NB4 (cell line): Measurements from ENCODE around the gene ACTR3C.

Experiments used
- MYC ChIP-seq: IDR thresholded peaks from 2 replicates; pipeline ENCODE4 v1.6.1; 2011; ENCODE audit warnings: low read depth, low read length
- TF ChIP-seq, protein P1 (sequence below): IDR thresholded peaks from one replicate; pipeline ENCODE4 v1.5.1; 2012; ENCODE audit warnings: low read depth, low read length
- TF ChIP-seq, protein P2 (sequence below): IDR thresholded peaks from 2 replicates; pipeline ENCODE4 v1.6.1; 2011; ENCODE audit warnings: low read depth, low read length

DNA sequence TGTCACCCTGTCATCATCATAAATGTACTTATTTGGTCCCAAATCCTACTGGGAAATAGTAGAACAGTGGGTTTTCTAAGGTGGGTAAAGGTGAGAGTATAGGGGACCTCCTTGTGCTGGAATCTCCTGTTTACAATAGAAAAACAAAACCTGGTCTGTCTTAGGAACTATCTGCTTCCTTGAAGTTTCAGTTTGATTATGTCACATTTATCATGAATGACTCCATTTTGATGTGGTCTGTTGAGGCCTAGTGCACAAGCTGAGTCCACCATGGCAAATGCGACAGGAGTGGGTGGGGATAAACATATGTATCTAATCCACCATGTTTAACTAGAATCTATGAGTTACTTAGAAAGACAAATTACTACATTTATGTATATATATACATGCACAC lies 32.3 kb upstream of the ACTR3C start:
- TF ChIP-seq, protein P1, sequence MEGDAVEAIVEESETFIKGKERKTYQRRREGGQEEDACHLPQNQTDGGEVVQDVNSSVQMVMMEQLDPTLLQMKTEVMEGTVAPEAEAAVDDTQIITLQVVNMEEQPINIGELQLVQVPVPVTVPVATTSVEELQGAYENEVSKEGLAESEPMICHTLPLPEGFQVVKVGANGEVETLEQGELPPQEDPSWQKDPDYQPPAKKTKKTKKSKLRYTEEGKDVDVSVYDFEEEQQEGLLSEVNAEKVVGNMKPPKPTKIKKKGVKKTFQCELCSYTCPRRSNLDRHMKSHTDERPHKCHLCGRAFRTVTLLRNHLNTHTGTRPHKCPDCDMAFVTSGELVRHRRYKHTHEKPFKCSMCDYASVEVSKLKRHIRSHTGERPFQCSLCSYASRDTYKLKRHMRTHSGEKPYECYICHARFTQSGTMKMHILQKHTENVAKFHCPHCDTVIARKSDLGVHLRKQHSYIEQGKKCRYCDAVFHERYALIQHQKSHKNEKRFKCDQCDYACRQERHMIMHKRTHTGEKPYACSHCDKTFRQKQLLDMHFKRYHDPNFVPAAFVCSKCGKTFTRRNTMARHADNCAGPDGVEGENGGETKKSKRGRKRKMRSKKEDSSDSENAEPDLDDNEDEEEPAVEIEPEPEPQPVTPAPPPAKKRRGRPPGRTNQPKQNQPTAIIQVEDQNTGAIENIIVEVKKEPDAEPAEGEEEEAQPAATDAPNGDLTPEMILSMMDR = no peak
- TF ChIP-seq, protein P2, sequence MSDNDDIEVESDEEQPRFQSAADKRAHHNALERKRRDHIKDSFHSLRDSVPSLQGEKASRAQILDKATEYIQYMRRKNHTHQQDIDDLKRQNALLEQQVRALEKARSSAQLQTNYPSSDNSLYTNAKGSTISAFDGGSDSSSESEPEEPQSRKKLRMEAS = no peak
- no peak for TF ChIP-seq MYC
